ENCODE data around the gene EHF.

Gene EHF

DNA sequence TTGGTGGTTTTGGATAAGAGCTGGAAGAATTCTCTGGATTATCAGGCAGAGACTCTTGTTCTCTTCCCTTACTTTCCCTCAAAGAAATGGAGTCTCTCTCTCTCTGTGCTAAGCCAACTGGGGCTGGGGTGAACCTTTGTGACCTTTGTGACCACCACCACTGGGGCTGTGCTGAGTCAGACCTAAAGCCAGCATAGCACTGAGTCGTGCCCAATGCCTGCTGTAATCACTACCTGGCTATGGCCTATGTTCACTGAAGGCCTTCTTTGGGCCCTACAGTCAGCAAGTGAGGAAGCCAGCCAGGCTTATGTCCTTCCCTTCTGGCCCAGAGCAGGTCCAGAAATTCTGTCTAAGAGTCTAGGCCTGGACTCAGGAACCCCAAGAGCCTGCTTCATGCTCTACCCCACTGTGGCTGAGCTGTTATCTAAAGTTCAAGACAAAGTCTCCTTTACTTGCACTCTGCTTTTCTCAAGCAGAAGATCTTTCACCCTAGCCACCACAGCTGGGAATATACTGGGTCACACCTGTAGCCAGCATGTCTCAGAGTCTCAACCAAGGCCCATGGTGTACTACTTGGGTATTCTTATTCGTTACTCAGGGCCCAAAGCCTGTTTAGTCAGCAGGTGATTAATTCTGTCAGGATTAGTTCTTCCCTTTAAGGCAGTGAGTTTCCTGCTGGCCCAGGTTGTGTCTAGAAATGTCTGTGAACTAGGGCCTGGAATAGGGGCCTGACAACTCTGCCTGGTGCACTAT is 86.0 kb downstream of the EHF start:
- intact Hi-C loops (cut with DNase I) = no loop called here
- DNase-seq = no peak

DNA sequence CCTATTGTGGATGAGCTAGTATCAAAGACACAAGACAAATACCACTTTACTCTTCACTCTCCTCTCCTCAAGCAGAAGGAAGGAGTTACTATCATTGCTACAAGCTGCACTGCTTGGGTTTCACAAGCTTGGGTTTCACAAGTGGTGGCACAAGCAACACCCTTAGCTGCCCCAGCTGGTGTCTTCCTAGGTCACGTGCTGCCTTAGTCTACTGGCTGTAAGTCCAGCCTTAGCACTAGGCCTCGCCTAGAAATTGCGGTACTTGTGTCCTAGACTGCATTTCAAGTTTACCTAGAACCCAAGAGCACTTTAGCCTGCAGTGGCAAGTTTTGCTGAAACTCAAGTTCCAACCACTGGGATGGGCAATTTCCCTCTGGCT is 86.6 kb downstream of the EHF start:
- no peak for DNase-seq
- intact Hi-C loops (cut with DNase I) = no loop called here

Measured in posterior cingulate gyrus (tissue), 11 donors.